Esophagus muscularis mucosa (tissue), 4 donors: Measurements from ENCODE around the gene FTO.

Experiments used
- CTCF ChIP-seq, 3 experiments: fragments of 200-600 bp in 2 of 3; fragments of 450-650 bp in 1 of 3; sonication (generic) in 2 of 3; IDR thresholded peaks; one replicate each; pipeline ENCODE4 v1.5.1; 2017 to 2019; ENCODE audit warnings: antibody characterized with exemption in 3 of 3, mild to moderate bottlenecking in 2 of 3, moderate library complexity in 1 of 3
- EP300 ChIP-seq: sonication (generic); formaldehyde crosslinking; IDR thresholded peaks from one replicate; pipeline ENCODE4 v1.6.1; 2017; ENCODE audit warnings: antibody characterized with exemption
- POLR2A ChIP-seq: fragments of 450-650 bp; IDR thresholded peaks from one replicate; pipeline ENCODE4 v1.6.1; 2017; ENCODE audit warnings: antibody characterized with exemption, moderate library complexity, mild to moderate bottlenecking, low read depth
- POLR2AphosphoS5 ChIP-seq, 2 donors: sonication (generic); formaldehyde crosslinking; IDR thresholded peaks; one replicate each; pipeline ENCODE4 v1.6.1; 2017; ENCODE audit warnings: antibody characterized with exemption in 2 of 2

GRCh38 chr16:54140788-54141136, 436.8 kb downstream of the FTO start:
- TF ChIP-seq CTCF (IDR thresholded peaks at IDR 0.05), result no peak
- TF ChIP-seq POLR2A, result no peak
- TF ChIP-seq POLR2AphosphoS5 (IDR thresholded peaks at IDR 0.05), result no peak
- no peak for TF ChIP-seq EP300
